ENCODE measurements around the gene EMP1.
A peak's percentile ranks its signal among the peaks of the same experiment; 100 is the strongest.

Gene EMP1

DNA sequence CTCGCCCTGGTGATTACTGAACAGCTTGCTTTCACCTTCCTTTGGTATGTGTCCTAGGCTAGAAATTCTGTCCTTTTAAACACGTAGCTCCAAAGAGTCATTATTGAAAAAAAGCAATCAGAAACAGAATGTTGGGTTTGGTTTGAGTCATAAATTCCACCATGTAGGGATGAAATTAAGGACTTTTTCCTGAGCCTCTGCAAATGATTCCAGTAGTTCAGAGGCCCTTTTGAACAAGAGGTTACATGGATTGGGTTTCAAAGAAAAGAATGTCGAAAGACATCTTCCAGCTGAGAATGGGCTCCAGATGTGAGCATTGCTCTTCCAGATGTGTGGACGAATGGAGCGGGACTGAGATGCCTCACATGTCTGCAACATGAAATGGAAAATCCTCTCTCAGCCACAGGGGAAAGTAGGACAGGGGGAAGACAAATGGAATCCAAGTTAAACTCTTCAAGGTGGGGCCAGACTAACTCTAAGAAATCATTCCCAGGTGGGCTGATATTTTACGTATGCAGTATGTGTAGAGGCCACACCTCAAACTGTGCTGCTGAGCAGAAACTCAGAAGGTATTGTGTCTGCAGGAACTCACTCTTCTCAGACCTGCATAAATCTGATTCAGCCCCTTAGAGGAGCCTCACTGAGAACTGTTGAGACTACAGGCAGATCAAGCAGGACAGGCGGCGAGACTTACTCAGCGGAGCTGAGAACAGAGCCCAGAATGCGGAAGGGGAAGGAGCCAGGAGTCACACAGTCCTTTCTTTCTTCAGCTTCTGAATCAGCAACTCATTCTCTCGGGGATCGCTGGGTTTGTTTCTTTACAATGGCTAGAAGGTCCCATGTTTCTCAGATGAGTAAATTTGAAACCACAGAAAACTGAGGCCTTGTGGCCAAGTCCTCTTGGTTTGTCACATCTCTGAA lies 23.3 kb upstream of the EMP1 start:
- DNase-seq (ENCODE audit: low spot score): no peak

DNA sequence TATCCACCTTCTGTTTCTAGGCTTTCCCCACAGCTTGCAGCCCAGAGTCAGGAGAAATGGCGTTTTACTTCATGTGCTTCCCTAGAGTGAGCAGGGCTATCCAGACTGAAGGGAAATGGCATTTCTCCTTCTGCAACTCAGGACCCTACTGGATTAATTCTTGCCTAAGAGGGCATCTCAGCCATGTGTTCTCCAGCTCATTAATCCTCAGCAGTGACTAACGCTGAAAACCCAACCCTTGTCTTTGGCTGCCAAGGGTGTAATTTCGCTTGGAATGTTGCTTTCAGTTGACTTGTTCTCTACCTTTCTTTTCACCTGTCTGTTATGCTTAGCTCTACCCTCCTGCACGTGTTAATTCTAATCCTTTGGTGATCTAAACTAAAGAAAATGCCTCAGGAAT lies 21.0 kb upstream of the EMP1 start:
- peak; percentile 74 for DNase-seq (ENCODE audit: low spot score)

- no peak for DNase-seq (ENCODE audit: low spot score)
Observed at GRCh38 chr12:13176256-13176655, 20.3 kb upstream of the EMP1 start.

- no peak for DNase-seq (ENCODE audit: low spot score)
Observed at GRCh38 chr12:13177373-13177772, 19.2 kb upstream of the EMP1 start.

GRCh38 chr12:13177906-13178305 lies 18.6 kb upstream of the EMP1 start:
- DNase-seq (ENCODE audit: low spot score): no peak

GRCh38 chr12:13178568-13179210 lies 17.8 kb upstream of the EMP1 start:
- no peak for DNase-seq (ENCODE audit: low spot score)

GRCh38 chr12:13179211-13180074 lies 17.1 kb upstream of the EMP1 start:
- peak; percentile 67 for DNase-seq (ENCODE audit: low spot score)

DNA sequence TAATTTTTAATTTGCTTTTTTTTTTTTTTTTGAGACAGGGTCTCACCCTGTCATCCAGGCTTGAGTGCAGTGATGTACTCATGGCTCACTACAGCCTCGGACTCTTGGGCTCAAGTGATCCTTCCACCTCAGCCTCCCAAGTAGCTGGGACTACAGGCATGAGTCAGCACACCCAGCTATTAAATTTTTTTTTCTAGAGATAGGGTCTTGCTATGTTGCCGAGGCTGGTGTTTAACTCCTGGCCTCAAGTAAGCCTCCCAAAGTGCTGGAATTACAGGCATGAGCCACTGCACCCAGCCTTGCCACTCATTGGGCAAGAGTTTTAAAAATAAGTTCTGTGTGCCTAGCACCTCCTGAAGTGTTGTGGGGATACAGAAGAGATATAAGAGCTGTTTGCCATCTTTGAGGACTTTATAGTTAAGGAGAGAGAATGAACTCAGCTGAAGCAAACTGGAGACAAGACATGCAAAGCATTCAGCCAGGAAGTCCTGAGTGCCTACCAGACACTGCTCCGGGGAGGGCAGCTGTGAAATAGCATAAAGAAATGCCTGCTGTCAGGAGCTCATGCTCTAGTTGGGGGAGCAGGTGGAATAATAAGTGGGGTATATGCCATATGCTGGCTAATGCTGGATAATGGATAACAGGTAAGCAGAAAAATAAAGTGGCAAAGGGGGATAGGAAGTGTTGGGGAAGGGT lies 15.0 kb upstream of the EMP1 start:
- no peak for DNase-seq (ENCODE audit: low spot score)

GRCh38 chr12:13182881-13183280 lies 13.6 kb upstream of the EMP1 start:
- no peak for DNase-seq (ENCODE audit: low spot score)

DNA sequence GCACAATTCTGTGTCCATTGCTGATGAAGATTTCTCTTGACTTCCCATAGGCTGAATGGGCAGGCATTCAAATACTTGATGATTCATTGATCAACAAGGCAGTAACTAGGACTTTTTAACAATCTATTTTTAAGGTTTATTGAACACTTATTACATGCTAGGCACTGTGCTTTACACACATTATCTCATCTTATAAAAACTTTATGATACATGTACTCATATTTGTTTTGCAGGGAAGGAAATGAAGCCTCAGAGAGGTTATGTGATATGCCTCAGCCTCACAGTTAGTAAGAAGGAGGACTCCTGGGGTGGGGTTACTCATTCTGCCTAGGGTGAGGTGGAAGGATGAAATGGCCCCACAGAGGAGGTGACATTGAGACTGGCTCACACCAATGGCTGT lies 12.9 kb upstream of the EMP1 start:
- no peak for DNase-seq (ENCODE audit: low spot score)

- no peak for DNase-seq (ENCODE audit: low spot score)
Observed at GRCh38 chr12:13186302-13186701, 10.2 kb upstream of the EMP1 start.

GRCh38 chr12:13187399-13187798 lies 9.1 kb upstream of the EMP1 start:
- DNase-seq (ENCODE audit: low spot score): no peak

GRCh38 chr12:13189264-13189663 lies 7.3 kb upstream of the EMP1 start:
- DNase-seq (ENCODE audit: low spot score): no peak

GRCh38 chr12:13190275-13190674 lies 6.3 kb upstream of the EMP1 start:
- DNase-seq (ENCODE audit: low spot score): no peak

DNA sequence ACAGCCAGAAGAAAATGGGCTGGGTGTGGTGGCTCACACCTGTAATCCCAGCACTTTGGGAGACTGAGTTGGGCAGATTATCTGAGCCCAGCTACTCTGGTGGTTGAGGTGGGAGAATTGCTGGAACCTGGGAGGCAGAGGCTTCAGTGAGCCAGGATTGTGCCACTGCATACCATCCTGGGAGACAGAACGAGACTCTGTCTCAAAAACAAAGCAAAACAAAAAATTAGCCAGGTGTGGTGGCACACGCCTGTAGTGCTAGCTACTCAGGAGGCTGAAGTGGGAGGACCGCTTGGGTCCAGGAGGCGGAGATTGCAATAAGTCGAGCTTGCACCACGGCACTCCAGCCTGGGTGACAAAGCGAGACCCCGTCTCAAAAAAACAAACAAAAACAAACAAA lies 3.8 kb upstream of the EMP1 start:
- DNase-seq (ENCODE audit: low spot score): no peak

DNA sequence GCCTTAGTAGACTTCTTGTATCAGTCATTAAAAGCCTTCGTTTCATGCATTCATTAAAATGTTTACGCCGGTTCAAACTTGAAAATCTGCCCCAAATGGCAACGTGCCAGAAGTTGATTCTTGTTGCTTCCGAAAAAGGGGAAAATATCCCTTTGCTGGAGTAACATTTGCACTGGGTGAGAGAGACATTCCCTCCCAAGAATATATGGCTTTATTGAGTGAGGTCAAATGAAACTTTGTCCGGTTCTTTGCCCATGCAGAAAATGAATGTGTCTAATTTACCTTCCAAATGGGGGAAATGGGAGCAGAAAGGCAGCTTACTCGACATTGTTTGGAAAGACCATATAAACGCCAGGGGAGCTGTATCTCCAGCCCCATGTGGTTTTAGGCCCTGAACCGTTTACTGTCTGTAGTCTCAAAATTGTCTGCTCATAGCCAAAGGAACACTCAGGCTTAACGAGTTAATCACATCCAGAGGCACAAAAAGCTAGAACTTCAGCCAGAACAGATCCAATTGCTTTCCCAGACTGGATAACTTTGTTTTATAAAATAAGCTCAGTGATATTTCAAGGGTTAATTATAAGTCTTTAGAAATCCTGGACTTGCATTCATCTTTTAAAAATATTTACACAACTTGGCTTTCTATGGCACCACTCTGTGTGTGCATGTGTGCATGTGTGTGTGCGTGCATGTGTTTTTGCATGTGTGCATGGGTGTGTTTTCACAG lies 2.9 kb upstream of the EMP1 start:
- DNase-seq (ENCODE audit: low spot score): no peak

GRCh38 chr12:13194401-13195110 lies 2.0 kb upstream of the EMP1 start:
- DNase-seq (ENCODE audit: low spot score): peak; percentile 62

GRCh38 chr12:13195250-13195649 lies 1.3 kb upstream of the EMP1 start:
- DNase-seq (ENCODE audit: low spot score): no peak

DNA sequence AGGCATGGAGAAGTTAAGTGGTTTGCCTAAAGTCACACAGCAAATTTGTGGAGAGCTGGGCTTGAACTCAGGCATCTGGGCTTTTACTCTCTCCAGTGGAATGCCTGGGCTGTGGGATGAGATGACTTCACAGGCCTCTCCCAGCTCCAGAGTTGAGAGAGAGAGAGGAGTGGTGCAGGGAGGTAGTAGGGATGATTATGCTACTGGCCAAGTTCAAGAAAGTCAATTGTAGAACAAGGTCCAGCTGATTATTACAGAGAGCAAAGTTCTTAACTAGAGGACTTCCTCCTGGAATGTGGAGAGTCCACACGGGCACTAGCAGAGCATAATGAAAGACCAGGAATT lies 769 bp upstream of the EMP1 start:
- peak; percentile 56 for DNase-seq (ENCODE audit: low spot score)

GRCh38 chr12:13197032-13197431 lies 506 bp downstream of the EMP1 start:
- no peak for DNase-seq (ENCODE audit: low spot score)
